Stimulated activated CD4-positive, alpha-beta T cell treated with anti-CD3 and anti-CD28 coated beads, Interleukin-1b, Interleukin-23, amount 100 ng/mL, for 48 hours (primary cell): ENCODE data around the gene MUC4.
"Not testable (repeated sequence)": the region's sequence is repeated elsewhere in the genome, so short reads cannot be mapped to it uniquely, and the experiment has no call there.

Experiments used
- DNase-seq: peaks from one replicate; pipeline ENCODE4 v3.0.0-alpha.2; 2020

MUC4 gene

GRCh38 chr3:195777975-195778374 is 33.8 kb downstream of the MUC4 start:
- DNase-seq = no peak

DNA sequence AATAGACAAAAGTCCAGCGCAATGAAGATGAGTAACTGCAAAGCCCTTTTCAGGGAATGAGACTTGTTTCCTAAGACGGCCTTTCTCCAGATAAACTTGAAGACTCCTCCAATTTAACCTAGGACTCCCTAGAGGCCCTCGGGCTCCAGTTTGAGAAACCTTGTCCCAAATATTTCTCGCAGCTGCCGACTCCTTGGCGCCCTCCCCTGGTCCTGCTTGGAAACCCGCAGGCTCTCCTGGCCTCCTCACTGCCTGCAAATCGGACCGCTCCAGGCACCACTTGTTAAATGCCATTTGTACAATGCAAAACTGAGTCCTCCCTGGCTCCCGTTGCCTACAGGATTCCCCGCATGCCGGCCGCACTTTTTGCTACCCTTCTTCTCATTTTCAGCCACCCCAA is 36.8 kb downstream of the MUC4 start:
- DNase-seq = peak; percentile 24

GRCh38 chr3:195773956-195774537 is 37.7 kb downstream of the MUC4 start:
- no peak for DNase-seq

DNA sequence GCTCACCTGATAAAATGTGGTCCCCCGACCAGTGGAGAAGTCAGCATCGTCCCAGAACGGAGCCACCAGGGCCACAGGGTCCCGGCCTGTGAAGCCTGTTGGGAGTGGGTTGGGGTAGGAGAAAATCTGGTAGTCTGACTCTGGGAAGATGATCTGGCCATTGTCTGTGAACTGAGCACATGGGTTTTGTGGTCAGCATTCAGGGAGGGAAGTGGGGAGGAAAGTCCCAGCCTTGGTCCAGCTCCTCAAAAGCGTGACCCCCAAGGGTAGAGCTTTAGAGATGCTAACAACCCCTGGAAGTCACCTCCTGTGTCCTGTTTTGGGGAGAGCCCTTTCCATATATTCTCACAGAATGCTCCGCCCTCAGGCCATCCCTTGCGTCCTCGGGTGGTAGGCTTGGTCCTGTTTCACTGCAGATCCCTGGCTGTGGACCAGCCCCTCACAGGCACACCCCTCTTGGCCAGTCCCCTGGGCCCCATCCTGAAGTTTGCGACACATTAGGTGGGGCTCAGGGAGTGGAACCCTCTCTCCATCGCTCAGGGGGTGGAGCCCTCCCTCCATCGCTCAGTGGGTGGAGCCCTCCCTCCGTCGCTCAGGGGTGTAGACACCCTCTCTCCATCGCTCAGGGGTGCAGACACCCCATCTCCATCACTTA is 40.0 kb downstream of the MUC4 start:
- no peak for DNase-seq

DNA sequence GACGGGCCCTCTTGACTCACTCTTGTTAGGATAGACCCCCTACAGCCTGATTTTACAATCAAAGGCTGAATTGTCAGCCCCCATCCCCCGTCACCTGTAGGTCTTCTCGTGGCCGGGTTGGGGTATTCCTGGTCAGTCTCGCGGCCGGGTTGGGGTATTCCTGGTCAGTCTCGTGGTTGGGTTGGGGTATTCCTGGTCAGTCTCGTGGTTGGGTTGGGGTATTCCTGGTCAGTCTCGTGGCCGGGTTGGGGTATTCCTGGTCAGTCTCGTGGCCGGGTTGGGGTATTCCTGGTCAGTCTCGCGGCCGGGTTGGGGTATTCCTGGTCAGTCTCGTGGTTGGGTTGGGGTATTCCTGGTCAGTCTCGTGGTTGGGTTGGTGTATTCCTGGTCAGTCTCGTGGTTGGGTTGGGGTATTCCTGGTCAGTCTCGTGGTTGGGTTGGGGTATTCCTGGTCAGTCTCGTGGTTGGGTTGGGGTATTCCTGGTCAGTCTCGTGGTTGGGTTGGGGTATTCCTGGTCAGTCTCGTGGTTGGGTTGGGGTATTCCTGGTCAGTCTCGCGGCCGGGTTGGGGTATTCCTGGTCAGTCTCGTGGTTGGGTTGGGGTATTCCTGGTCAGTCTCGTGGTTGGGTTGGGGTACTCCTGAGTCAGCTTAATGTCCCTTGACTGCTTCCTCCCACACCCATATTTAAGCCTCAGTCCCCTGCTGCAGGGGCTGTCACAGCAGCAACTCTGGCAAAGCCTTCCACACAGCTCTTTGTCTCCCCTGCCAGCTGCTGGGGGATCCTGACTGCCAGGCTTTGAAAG is 40.7 kb downstream of the MUC4 start:
- DNase-seq = not testable (repeated sequence)

GRCh38 chr3:195770081-195770840 is 41.5 kb downstream of the MUC4 start:
- no peak for DNase-seq

GRCh38 chr3:195769551-195769950 is 42.2 kb downstream of the MUC4 start:
- DNase-seq = no peak

DNA sequence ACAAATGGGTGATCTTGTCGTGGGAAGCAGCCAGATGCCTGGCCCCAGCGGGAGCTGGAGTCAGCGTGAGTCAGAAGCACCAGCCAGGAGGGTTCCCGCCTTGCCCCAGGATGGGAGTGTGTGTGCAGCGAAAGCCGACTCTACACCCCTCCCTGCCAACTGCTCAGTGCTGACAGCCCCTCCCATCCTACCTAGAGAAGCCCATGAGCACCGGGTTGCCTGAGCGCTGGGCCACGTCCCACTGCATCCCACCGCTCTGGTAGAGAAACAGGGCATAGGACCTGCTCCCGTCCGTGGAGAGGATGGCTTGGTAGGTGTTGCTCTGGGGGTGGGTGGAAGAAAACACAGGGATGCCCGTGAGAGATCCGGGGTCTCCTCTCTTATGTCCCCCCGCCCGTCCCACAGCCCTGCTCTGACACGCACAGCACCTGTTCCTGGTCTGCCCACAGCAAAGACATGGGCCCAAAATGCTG is 42.9 kb downstream of the MUC4 start:
- DNase-seq = no peak

GRCh38 chr3:195768414-195768813 is 43.3 kb downstream of the MUC4 start:
- no peak for DNase-seq

DNA sequence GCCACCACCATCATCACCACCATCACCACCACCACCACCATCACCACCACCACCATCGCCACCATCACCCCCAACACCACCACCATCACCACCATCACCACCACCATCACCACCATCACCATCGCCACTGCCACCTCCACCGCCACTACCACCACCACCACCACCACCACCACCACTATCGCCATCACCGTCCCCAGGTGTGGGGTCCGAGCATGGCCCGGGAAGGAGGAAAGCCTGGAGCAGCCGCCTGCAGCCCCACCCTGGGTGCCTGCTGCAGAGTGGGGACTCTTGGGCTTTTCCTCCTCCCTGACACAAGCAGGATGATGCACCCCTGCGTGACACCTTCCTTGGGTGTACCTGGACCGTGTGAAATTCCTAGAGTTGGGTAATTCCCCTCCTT is 43.9 kb downstream of the MUC4 start:
- no peak for DNase-seq

DNA sequence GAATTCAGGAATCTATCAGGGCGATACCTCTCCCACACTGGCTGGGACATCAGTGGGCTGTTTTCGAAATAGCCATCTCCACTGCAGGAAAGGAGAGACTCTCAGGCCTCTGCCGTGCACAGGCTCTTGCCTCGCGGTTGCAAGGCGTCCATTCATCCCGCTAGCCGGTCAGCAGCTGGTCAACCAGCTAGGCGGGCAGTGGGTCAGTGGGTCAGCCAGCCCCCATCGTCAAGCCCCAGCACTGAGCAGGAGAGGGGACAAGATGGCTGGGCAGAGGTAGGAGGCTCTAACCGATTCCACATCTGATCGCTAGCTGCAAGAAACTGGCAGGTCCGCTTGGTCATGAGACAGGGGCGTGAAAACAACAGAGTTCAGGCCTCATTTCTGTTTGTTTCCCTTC is 45.1 kb downstream of the MUC4 start:
- DNase-seq = no peak

DNA sequence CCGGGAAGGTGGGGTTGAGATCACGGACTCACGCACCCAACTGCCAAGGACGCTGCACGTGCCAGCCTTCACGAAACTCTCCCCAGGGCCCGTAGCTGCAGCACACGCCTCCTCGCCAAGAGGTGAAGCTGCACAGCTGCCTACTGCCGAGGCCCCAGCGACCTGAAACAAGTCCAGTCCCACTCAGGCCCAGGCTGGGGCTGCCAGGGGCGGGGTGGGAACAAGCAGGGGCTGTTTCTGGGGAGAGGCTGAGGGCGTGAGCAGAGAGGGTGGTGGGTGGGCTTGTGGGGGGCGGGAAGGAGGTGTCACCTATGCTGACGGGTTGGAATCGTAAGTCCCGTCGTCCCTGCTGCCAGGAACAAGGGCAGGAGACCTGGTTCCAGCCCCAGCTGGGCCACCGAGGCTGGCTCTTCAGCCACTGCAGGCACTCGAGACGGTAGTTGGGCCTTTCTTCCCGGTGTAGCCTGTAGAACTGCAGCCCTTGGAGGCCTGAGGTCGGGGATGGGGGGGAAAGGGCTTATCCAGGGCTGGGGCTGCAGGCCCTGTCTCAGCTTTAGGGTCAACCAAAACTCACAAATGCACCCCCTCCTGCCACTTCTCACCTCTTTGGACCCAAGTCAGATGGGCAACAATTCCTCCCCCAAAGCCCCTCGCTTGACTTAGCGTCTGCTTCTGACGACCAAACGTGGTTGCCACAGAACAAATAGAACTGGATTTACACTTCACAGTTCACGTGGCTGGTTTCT is 46.6 kb downstream of the MUC4 start:
- no peak for DNase-seq

GRCh38 chr3:195763843-195764825 is 47.6 kb downstream of the MUC4 start:
- DNase-seq = no peak

DNA sequence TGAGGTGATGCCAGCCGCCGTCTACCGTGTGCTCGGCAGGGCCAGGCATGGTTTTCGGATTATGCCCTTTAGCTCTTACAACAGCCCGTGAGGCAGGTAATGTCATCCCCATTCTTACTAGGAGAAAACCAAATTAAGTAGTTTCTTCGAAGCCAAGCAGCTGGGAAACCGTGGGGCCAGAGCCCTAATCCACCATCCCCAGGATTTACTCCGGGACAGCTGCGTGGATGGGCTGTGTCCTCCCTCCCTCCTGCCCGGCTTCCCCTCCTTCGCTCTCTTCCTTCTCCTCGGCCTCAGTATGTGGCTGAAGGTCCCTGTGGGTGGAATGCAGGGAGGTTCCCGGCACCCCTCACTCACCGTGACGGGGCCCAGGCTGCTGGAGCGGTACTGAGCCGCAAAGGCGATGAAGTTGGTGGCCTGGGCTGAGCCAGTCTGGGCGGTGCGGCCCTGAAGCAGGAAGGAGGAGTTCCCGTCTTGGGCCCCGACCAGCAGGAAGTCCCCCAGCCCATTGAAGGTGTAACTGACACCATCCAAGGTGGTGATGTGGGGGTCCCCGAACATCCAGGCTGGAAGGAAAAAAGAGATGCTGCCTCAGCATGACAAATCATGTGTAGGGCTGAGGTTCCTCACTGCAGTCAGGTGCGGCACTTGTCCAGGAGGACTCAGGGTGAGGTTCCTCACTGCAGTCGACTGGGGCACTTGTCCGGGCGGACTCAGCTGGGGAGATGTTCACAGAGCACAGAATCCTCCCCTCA is 48.5 kb downstream of the MUC4 start:
- no peak for DNase-seq

DNA sequence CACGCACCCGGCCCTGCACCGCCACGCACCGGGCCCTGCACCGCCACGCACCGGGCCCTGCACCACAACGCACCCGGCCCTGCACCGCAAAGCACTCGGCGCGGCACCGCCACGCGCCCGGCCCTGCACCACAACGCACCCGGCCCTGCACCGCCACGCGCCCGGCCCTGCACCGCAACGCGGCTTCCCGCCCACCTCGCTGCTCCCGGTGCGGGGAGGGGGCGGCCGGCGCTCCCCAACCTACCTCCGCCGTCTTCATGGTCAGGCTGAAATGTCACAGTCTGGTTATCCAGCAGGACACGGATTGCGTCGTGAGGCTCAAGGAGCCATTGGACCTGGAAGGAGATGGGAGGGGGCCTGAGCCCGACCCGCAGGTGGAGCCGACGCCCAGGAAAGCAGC is 49.1 kb downstream of the MUC4 start:
- no peak for DNase-seq

GRCh38 chr3:195762249-195762585 is 49.5 kb downstream of the MUC4 start:
- no peak for DNase-seq

GRCh38 chr3:195761567-195762248 is 50.0 kb downstream of the MUC4 start:
- DNase-seq = no peak

- DNase-seq = no peak
Measured at GRCh38 chr3:195761123-195761566, 50.6 kb downstream of the MUC4 start.

- no peak for DNase-seq
Measured at GRCh38 chr3:195760345-195761122, 51.2 kb downstream of the MUC4 start.
